DND-41 (cell line): ENCODE results near the gene GSDMA.

Experiments used
- CTCF ChIP-seq: IDR thresholded peaks from 2 replicates; pipeline ENCODE4 v1.5.1; 2012; ENCODE audit warnings: borderline replicate concordance, low read length, moderate library complexity, mild to moderate bottlenecking; ENCODE audit not compliant: poor library complexity, severe bottlenecking; ENCODE audit errors: extremely low read depth
- EZH2 ChIP-seq: IDR thresholded peaks from 3 replicates; pipeline ENCODE4 v1.6.1; 2012; ENCODE audit warnings: borderline replicate concordance, low read depth, mild to moderate bottlenecking, moderate library complexity, low read length, inconsistent platforms; ENCODE audit not compliant: severe bottlenecking

- TF ChIP-seq CTCF: no peak
- no peak for TF ChIP-seq EZH2
Observed at GRCh38 chr17:39974433-39974832, 11.6 kb downstream of the GSDMA start.
